GM19468 (cell line): ENCODE measurements around the gene RNF130.
"Not testable (repeated sequence)": the region's sequence is repeated elsewhere in the genome, so short reads cannot be mapped to it uniquely, and the experiment has no call there.

ENCODE experiments used
- ATAC-seq: cut with Tn5 transposase; IDR thresholded peaks from one replicate; pipeline ENCODE4 v1.9.1; 2021; ENCODE audit warnings: mild to moderate bottlenecking, moderate library complexity, moderate number of reproducible peaks; ENCODE audit not compliant: unreplicated experiment; ENCODE audit errors: extremely low read depth

RNF130 gene

GRCh38 chr5:180104168-180104530 is 32.6 kb upstream of the RNF130 start:
- no peak for ATAC-seq

GRCh38 chr5:180103487-180104167 is 32.1 kb upstream of the RNF130 start:
- no peak for ATAC-seq

GRCh38 chr5:180102636-180103035 is 31.1 kb upstream of the RNF130 start:
- ATAC-seq, result no peak

GRCh38 chr5:180101451-180102105 is 30.0 kb upstream of the RNF130 start:
- no peak for ATAC-seq

GRCh38 chr5:180100621-180101450 is 29.3 kb upstream of the RNF130 start:
- no peak for ATAC-seq

- ATAC-seq, result no peak
Observed at GRCh38 chr5:180099733-180100611, 28.4 kb upstream of the RNF130 start.

GRCh38 chr5:180098991-180099732 is 27.6 kb upstream of the RNF130 start:
- ATAC-seq, result no peak

- ATAC-seq, result no peak
Observed at GRCh38 chr5:180098526-180098925, 27.0 kb upstream of the RNF130 start.

- no peak for ATAC-seq
Observed at GRCh38 chr5:180097926-180098325, 26.4 kb upstream of the RNF130 start.

- no peak for ATAC-seq
Observed at GRCh38 chr5:180097163-180097894, 25.8 kb upstream of the RNF130 start.

- ATAC-seq, result no peak
Observed at GRCh38 chr5:180096616-180097015, 25.1 kb upstream of the RNF130 start.

GRCh38 chr5:180095545-180095944 is 24.0 kb upstream of the RNF130 start:
- ATAC-seq, result no peak

- ATAC-seq, result no peak
Observed at GRCh38 chr5:180093651-180094382, 22.3 kb upstream of the RNF130 start.

- no peak for ATAC-seq
Observed at GRCh38 chr5:180093241-180093640, 21.7 kb upstream of the RNF130 start.

GRCh38 chr5:180090769-180091546 is 19.4 kb upstream of the RNF130 start:
- no peak for ATAC-seq

GRCh38 chr5:180090098-180090768 is 18.7 kb upstream of the RNF130 start:
- no peak for ATAC-seq

- not testable (repeated sequence) for ATAC-seq
Observed at GRCh38 chr5:180089628-180090027, 18.1 kb upstream of the RNF130 start.
